ENCODE data around the gene SUCLG2. TPM values are rescaled to one million over a fixed set of nuclear protein-coding genes. Genes with fewer than 3 reads are reported as not detected.

The SUCLG2 gene
- total and polyA plus RNA-seq, 10 of the 15 experiments (the other 5 are each of a cell fraction or from before 2014, with no cell fraction given): 17.8 to 50.9 (median 37.2) TPM

GRCh38 chr3:67630666-67631362 is 23.6 kb downstream of the SUCLG2 start:
- no peak for FAIRE-seq
- ChIA-PET RAD21 (ENCODE audit: unreplicated experiment) (no interaction called here), SMC1A (ENCODE audit: uncharacterized antibody, unreplicated experiment) (no interaction called here), CTCF (no interaction called here), POLR2A (no interaction called here)
- in situ Hi-C loops (cut with MboI) (no loop called here), intact Hi-C loops (cut with micrococcal nuclease; ENCODE audit: unreplicated experiment) (no loop called here)
- no peaks in the 10 kb centered on the region for H3K36me3 ChIP-seq (ENCODE audit: control insufficient read depth in 2 of 2, insufficient read depth in 2 of 2, low read length in 1 of 2)
- no peak overlapping the region for H3K27ac ChIP-seq (ENCODE audit: control insufficient read depth, insufficient read depth)
- 86% methylated on average over 6 of the region's 6 CpGs for WGBS (ENCODE audit: insufficient coverage, insufficient replicate concordance, low lambda C conversion rate, missing lambda C conversion rate)
- H3K9ac ChIP-seq (ENCODE audit: control insufficient read depth, insufficient read depth, low read length): no peak overlapping the region
- H3K9me3 ChIP-seq (replicated peaks; ENCODE audit: control insufficient read depth, insufficient read depth, low read length): no peaks in the 10 kb centered on the region; the same call in 2 of the 3 replicates
- DNase-seq (ENCODE audit: low read depth, low spot score): no peak
- no peak overlapping the region for H2AFZ ChIP-seq (ENCODE audit: control insufficient read depth, low read depth, low read length)
- no peaks in the 10 kb centered on the region; the same call in 1 of the 2 replicates for H3K79me2 ChIP-seq (ENCODE audit: control insufficient read depth, insufficient read depth, low read length)
- H3K27me3 ChIP-seq (replicated peaks in 1 of 2; ENCODE audit: control insufficient read depth in 2 of 2, insufficient read depth in 2 of 2, low read length in 1 of 2): no peaks in the 10 kb centered on the region
- H3K4me3 ChIP-seq: no peak overlapping the region
- H3K4me1 ChIP-seq (ENCODE audit: control insufficient read depth, insufficient read depth, low read length): no peaks in the 10 kb centered on the region
- H3K4me2 ChIP-seq (ENCODE audit: control insufficient read depth, insufficient read depth): no peak overlapping the region
- TF ChIP-seq TCF12 (IDR thresholded peaks at IDR 0.05; ENCODE audit: low read depth, low read length) (no peak), ZNF217 (IDR thresholded peaks at IDR 0.05) (no peak), ZNF274 (IDR thresholded peaks at IDR 0.05; ENCODE audit: insufficient read depth, insufficient read length) (no peak), SUZ12 (IDR thresholded peaks at IDR 0.05; ENCODE audit: unreplicated experiment) (no peak), ZSCAN29 (IDR thresholded peaks at IDR 0.05) (no peak), CEBPB (IDR thresholded peaks at IDR 0.05; ENCODE audit: borderline replicate concordance in 1 of 2, low read depth in 2 of 2, low read length in 2 of 2) (no peak), E4F1 (IDR thresholded peaks at IDR 0.05; ENCODE audit: borderline replicate concordance, partially characterized antibody) (no peak), SMAD5 (IDR thresholded peaks at IDR 0.05; ENCODE audit: low read depth) (no peak), RB1 (IDR thresholded peaks at IDR 0.05; ENCODE audit: borderline replicate concordance) (no peak), MXI1 (IDR thresholded peaks at IDR 0.05; ENCODE audit: low read depth, low read length) (no peak), NBN (IDR thresholded peaks at IDR 0.05) (no peak), BRCA1 (IDR thresholded peaks at IDR 0.05; ENCODE audit: low read depth, low read length) (no peak), EED (IDR thresholded peaks at IDR 0.05; ENCODE audit: low read depth) (no peak)
- TF ChIP-seq, protein P1, sequence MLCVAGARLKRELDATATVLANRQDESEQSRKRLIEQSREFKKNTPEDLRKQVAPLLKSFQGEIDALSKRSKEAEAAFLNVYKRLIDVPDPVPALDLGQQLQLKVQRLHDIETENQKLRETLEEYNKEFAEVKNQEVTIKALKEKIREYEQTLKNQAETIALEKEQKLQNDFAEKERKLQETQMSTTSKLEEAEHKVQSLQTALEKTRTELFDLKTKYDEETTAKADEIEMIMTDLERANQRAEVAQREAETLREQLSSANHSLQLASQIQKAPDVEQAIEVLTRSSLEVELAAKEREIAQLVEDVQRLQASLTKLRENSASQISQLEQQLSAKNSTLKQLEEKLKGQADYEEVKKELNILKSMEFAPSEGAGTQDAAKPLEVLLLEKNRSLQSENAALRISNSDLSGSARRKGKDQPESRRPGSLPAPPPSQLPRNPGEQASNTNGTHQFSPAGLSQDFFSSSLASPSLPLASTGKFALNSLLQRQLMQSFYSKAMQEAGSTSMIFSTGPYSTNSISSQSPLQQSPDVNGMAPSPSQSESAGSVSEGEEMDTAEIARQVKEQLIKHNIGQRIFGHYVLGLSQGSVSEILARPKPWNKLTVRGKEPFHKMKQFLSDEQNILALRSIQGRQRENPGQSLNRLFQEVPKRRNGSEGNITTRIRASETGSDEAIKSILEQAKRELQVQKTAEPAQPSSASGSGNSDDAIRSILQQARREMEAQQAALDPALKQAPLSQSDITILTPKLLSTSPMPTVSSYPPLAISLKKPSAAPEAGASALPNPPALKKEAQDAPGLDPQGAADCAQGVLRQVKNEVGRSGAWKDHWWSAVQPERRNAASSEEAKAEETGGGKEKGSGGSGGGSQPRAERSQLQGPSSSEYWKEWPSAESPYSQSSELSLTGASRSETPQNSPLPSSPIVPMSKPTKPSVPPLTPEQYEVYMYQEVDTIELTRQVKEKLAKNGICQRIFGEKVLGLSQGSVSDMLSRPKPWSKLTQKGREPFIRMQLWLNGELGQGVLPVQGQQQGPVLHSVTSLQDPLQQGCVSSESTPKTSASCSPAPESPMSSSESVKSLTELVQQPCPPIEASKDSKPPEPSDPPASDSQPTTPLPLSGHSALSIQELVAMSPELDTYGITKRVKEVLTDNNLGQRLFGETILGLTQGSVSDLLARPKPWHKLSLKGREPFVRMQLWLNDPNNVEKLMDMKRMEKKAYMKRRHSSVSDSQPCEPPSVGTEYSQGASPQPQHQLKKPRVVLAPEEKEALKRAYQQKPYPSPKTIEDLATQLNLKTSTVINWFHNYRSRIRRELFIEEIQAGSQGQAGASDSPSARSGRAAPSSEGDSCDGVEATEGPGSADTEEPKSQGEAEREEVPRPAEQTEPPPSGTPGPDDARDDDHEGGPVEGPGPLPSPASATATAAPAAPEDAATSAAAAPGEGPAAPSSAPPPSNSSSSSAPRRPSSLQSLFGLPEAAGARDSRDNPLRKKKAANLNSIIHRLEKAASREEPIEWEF (IDR thresholded peaks at IDR 0.05; ENCODE audit: insufficient replicate concordance, low read depth, low read length): no peak
- ATAC-seq: no peak
- no peaks in the 10 kb centered on the region for H4K20me1 ChIP-seq (ENCODE audit: control insufficient read depth, insufficient read depth)
- no TSS peak for BruUV-seq (replicated peaks)
